B cell (primary cell): ENCODE results near the gene GPR137C. TPM values are rescaled to one million over a fixed set of nuclear protein-coding genes. Genes with fewer than 3 reads are reported as not detected.

Experiments
- ATAC-seq: fragments of 200-7000 bp; cut with Tn5 transposase; one replicate; pipeline ENCODE4 v1.10.0; 2021; ENCODE audit warnings: low read depth, mild to moderate bottlenecking, moderate number of reproducible peaks, moderate library complexity
- CTCF ChIA-PET: fragments of 350-600 bp; sonication (Branson Sonifier 250); formaldehyde crosslinking; loops from one replicate; lab custom pipeline; 2021; ENCODE audit warnings: antibody characterized with exemption, inconsistent platforms; lab: Charles Lee
- POLR2A ChIA-PET: fragments of 350-600 bp; sonication (Branson Sonifier 250); formaldehyde crosslinking; loops from one replicate; lab custom pipeline; 2021; ENCODE audit warnings: antibody characterized with exemption; lab: Charles Lee
- DNase-seq: peaks from one replicate; pipeline ENCODE4 v3.0.0; 2013
- H2AFZ ChIP-seq: 2 replicates; pipeline ENCODE4 v1.6.1; 2012; ENCODE audit warnings: mild to moderate bottlenecking, low read depth, low read length; ENCODE audit not compliant: insufficient read depth, poor library complexity, severe bottlenecking
- H3K27ac ChIP-seq, 2 donors: 1 replicate in 1 of 2; 2 replicates in 1 of 2; pipeline ENCODE4 v1.5.1; 2012 to 2013; ENCODE audit warnings: low read length in 2 of 2, mild to moderate bottlenecking in 2 of 2, moderate library complexity in 1 of 2
- H3K27me3 ChIP-seq, 4 experiments: fragments of 200-600 bp in 1 of 4; sonication (generic) in 1 of 4; replicated peaks in 1 of 4; 1 replicate in 2 of 4; 2 replicates in 2 of 4; pipeline versions ENCODE4 v1.6.1 to v1.7.0; 2013 to 2016; ENCODE audit warnings: low read length in 3 of 4, mild to moderate bottlenecking in 2 of 4, mixed read lengths in 1 of 4, moderate library complexity in 1 of 4; ENCODE audit not compliant: insufficient read depth in 4 of 4, control insufficient read depth in 3 of 4; ENCODE audit errors: control extremely low read depth in 1 of 4
- H3K36me3 ChIP-seq, 2 experiments: replicated peaks in 1 of 2; 1 replicate in 1 of 2; 2 replicates in 1 of 2; pipeline versions ENCODE4 v1.6.1 to v1.7.1; 2013; ENCODE audit warnings: low read length in 1 of 2; ENCODE audit not compliant: insufficient read depth in 2 of 2, control insufficient read depth in 1 of 2; ENCODE audit errors: control extremely low read depth in 1 of 2, extremely low read depth in 1 of 2
- H3K4me1 ChIP-seq, 2 donors: fragments of 200-600 bp in 1 of 2; sonication (generic) in 1 of 2; 1 replicate in 1 of 2; 2 replicates in 1 of 2; pipeline versions ENCODE4 v1.5.1 to v1.6.1; 2013 to 2017; ENCODE audit warnings: low read length in 2 of 2; ENCODE audit not compliant: control insufficient read depth in 2 of 2, insufficient read depth in 2 of 2
- H3K4me2 ChIP-seq: replicated peaks from 2 replicates; pipeline ENCODE3; 2012; ENCODE audit warnings: mild to moderate bottlenecking, low read depth, low read length; ENCODE audit not compliant: poor library complexity, severe bottlenecking
- H3K4me3 ChIP-seq, 5 experiments: fragments of 200-600 bp in 1 of 5; sonication (generic) in 1 of 5; 1 replicate in 3 of 5; 2 replicates in 2 of 5; pipeline versions ENCODE4 v1.5.1 to v1.7.0; 2011 to 2016; ENCODE audit warnings: low read length in 4 of 5, mild to moderate bottlenecking in 4 of 5, low read depth in 2 of 5, control low read depth in 1 of 5, moderate library complexity in 1 of 5; ENCODE audit not compliant: insufficient read depth in 1 of 5; ENCODE audit errors: control extremely low read depth in 1 of 5, extremely low read depth in 1 of 5
- H3K79me2 ChIP-seq: fragments of 200-600 bp; sonication (generic); one replicate; pipeline ENCODE4 v1.6.0; 2016; ENCODE audit warnings: low read length; ENCODE audit not compliant: control insufficient read depth, insufficient read depth
- H3K9ac ChIP-seq: fragments of 200-600 bp; sonication (generic); 2 replicates; pipeline ENCODE4 v1.6.1; 2017; ENCODE audit warnings: mild to moderate bottlenecking, low read length, moderate library complexity
- H3K9me3 ChIP-seq, 3 donors: one replicate each; pipeline versions ENCODE4 v1.6.1 to v1.7.1; 2013; ENCODE audit warnings: low read length in 2 of 3; ENCODE audit not compliant: control insufficient read depth in 2 of 3, insufficient read depth in 1 of 3; ENCODE audit errors: control extremely low read depth in 1 of 3
- H4K20me1 ChIP-seq: 2 replicates; pipeline ENCODE4 v1.6.0; 2012; ENCODE audit warnings: mild to moderate bottlenecking, low read length; ENCODE audit not compliant: insufficient read depth, control insufficient read depth, poor library complexity, severe bottlenecking
- H3K27ac Mint-ChIP-seq: one replicate; pipeline ENCODE4 v1.8.0; 2021; ENCODE audit warnings: mixed read lengths
- H3K27me3 Mint-ChIP-seq: one replicate; pipeline ENCODE4 v1.8.0; 2021; ENCODE audit warnings: mixed read lengths
- H3K4me1 Mint-ChIP-seq: one replicate; pipeline ENCODE4 v1.8.0; 2021; ENCODE audit warnings: mixed read lengths
- H3K4me3 Mint-ChIP-seq: one replicate; pipeline ENCODE4 v1.8.0; 2021; ENCODE audit warnings: mixed read lengths
- H3K9me3 Mint-ChIP-seq: one replicate; pipeline ENCODE4 v1.8.0; 2022; ENCODE audit warnings: mixed read lengths; ENCODE audit not compliant: insufficient read depth
- CTCF ChIP-seq: fragments of 200-600 bp; IDR thresholded peaks from one replicate; pipeline ENCODE4 v1.8.0; 2022; ENCODE audit warnings: antibody characterized with exemption, mild to moderate bottlenecking
- EZH2 ChIP-seq: IDR thresholded peaks from 2 replicates; pipeline ENCODE4 v1.6.1; 2012; ENCODE audit warnings: borderline replicate concordance, low read depth, mild to moderate bottlenecking, moderate library complexity, low read length; ENCODE audit not compliant: insufficient read depth, poor library complexity, severe bottlenecking
- WGBS: methylation state at CpG from one replicate; pipeline ENCODE4 v1.1.5; 2013; ENCODE audit warnings: missing lambda C conversion rate; ENCODE audit not compliant: insufficient coverage; 5-methylcytosine and 5-hydroxymethylcytosine counted together
- intact Hi-C: fragments of 100-400 bp; cut with micrococcal nuclease; formaldehyde crosslinking; loops from one replicate; pipeline ENCODE4 v1.10.0; 2022
- polyA plus RNA-seq: library from polyadenylated mRNA; depleted of rRNA; stranded (reverse); fragments of >200 nt; gene quantifications from 2 replicates; pipeline ENCODE4 v1.2.3, GENCODE V29; 2012
- total RNA-seq, 2 donors: library from RNA; stranded (reverse); fragments of 120-200 nt in 1 of 2; gene quantifications; 1 replicate in 1 of 2; 2 replicates in 1 of 2; pipeline versions ENCODE4 v1.2.3 to v1.2.4, GENCODE V29; 2013 to 2022

The GPR137C gene
- total and polyA plus RNA-seq, 2 donors (not counting 1 experiment from before 2014, with no cell fraction given): 0.06 to 0.67 TPM

DNA sequence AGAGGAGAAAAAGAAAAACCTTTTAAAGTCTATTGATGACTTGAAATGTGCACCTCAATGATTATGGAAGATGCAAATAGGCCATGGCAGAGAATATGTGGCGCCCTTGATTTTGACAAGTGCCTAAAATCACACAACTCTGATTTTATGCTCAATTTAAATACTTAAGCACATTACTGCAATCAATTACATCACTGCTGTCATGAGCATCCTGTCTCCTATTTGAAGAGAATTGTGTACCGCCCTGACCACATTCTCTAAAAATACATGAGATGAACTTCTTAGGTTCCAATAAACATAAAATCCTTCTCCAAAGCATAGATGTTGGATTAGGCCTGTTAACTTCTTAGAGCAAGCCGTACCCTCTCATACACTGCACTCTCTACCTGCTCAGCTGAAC is 2.0 kb upstream of the GPR137C start:
- no peak overlapping the region for H3K27ac Mint-ChIP-seq
- Histone ChIP-seq H3K4me1 (peaks cover 16 to 24% of the 10 kb centered on the region in 2 donors), H3K27me3 (peaks cover 0 to 13% (median 13%) of the 10 kb centered on the region in 4 experiments), H2AFZ (no peak overlapping the region), H3K79me2 (peaks cover 33% of the 10 kb centered on the region), H3K9ac (no peak overlapping the region), H3K9me3 (no peaks in the 10 kb centered on the region), H3K27ac (no peak overlapping the region), H3K36me3 (no peaks in the 10 kb centered on the region), H4K20me1 (no peaks in the 10 kb centered on the region), H3K4me2 (no peak overlapping the region), H3K4me3 (no peak overlapping the region)
- H3K27me3 Mint-ChIP-seq: peaks cover 4% of the 10 kb centered on the region
- H3K4me3 Mint-ChIP-seq: peak overlapping the region; percentile 46
- no peak for TF ChIP-seq CTCF
- no peak for ATAC-seq
- DNase-seq: no peak
- no CpG with 5 or more reads among the region's 3 CpGs for WGBS
- H3K9me3 Mint-ChIP-seq: no peaks in the 10 kb centered on the region
- peaks cover 28% of the 10 kb centered on the region for H3K4me1 Mint-ChIP-seq
- intact Hi-C loops: loop anchor here (5.0 to 10.0 kb wide), 6 partner anchors 238 to 1453 kb away; partner anchors contain the start of genes PTGER2 and TRIM9
- ChIA-PET CTCF (no interaction called here), POLR2A (no interaction called here)

GRCh38 chr14:52551205-52551604 is 1.4 kb upstream of the GPR137C start:
- intact Hi-C loops: loop anchor here (5.0 to 10.0 kb wide), 6 partner anchors 239 to 1454 kb away; partner anchors contain the start of genes PTGER2 and TRIM9
- no peak overlapping the region for H3K27ac Mint-ChIP-seq
- H3K4me3 ChIP-seq: peak overlapping the region in 3 of 5 experiments; percentile 82 to 88 (median 87)

More at GRCh38 chr14:52551205-52551604, 1.4 kb upstream of the GPR137C start:
- TF ChIP-seq CTCF (no peak), EZH2 (no peak)
- Histone ChIP-seq H3K9ac (peak overlapping the region; percentile 86), H3K79me2 (peaks cover 33% of the 10 kb centered on the region), H3K36me3 (no peaks in the 10 kb centered on the region), H3K27ac (no peak overlapping the region), H4K20me1 (no peaks in the 10 kb centered on the region), H3K27me3 (peaks cover 0 to 13% (median 13%) of the 10 kb centered on the region in 4 experiments), H3K4me1 (peaks cover 16 to 24% of the 10 kb centered on the region in 2 donors), H3K9me3 (no peaks in the 10 kb centered on the region), H2AFZ (peak overlapping the region; percentile 97), H3K4me2 (peak overlapping the region; percentile 89)
- no peak for DNase-seq
- Mint-ChIP-seq H3K27me3 (peaks cover 4% of the 10 kb centered on the region), H3K4me1 (peaks cover 23% of the 10 kb centered on the region), H3K4me3 (peak overlapping the region; percentile 89), H3K9me3 (no peaks in the 10 kb centered on the region)
- ChIA-PET POLR2A (interaction anchor here (1.5 kb wide), 1 partner anchor 145 kb away, joined by 3 read pairs; the partner anchor contains the start of gene ERO1A), CTCF (no interaction called here)
- 100% methylated on average over 1 of the region's 6 CpGs for WGBS
- ATAC-seq: no peak
